Measurements from ENCODE around the gene MTR.

DNA sequence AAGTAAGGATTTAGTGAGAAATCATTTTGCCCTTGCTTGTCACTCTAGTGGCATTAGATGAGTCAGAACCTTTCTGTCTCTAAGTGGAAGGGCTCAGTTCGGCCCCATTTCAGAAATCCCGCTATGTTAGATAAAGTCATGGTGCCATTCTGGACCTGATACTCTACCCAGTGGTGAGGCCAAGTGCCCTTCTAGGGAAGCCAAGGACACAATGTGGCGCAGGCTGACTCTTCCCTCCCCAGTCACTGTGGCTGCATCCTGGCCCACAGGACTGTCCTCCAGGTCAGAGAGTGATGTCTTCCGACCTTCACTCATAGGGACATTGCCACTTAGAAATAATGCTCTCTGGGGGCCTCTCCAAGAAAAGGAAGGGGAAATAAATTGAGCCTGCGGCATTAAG is 48.3 kb upstream of the MTR start:
- TF ChIP-seq, protein P1, sequence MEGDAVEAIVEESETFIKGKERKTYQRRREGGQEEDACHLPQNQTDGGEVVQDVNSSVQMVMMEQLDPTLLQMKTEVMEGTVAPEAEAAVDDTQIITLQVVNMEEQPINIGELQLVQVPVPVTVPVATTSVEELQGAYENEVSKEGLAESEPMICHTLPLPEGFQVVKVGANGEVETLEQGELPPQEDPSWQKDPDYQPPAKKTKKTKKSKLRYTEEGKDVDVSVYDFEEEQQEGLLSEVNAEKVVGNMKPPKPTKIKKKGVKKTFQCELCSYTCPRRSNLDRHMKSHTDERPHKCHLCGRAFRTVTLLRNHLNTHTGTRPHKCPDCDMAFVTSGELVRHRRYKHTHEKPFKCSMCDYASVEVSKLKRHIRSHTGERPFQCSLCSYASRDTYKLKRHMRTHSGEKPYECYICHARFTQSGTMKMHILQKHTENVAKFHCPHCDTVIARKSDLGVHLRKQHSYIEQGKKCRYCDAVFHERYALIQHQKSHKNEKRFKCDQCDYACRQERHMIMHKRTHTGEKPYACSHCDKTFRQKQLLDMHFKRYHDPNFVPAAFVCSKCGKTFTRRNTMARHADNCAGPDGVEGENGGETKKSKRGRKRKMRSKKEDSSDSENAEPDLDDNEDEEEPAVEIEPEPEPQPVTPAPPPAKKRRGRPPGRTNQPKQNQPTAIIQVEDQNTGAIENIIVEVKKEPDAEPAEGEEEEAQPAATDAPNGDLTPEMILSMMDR (IDR thresholded peaks at IDR 0.05), result no peak
- no peak for TF ChIP-seq EP300 (IDR thresholded peaks at IDR 0.05)

Measured in tibial nerve (tissue), 4 donors.